Esophagus squamous epithelium (tissue), 4 donors: ENCODE data around the gene TFF2.

Source experiments
- POLR2A ChIP-seq, 4 donors: fragments of 450-650 bp; IDR thresholded peaks; one replicate each; pipeline ENCODE4 v1.6.1; 2017; ENCODE audit warnings: antibody characterized with exemption in 4 of 4, mild to moderate bottlenecking in 4 of 4, moderate library complexity in 3 of 4
- TF ChIP-seq, protein P1 (sequence below), 6 experiments: fragments of 450-650 bp in 4 of 6; fragments of 200-600 bp in 2 of 6; sonication (generic) in 2 of 6; IDR thresholded peaks; one replicate each; pipeline ENCODE4 v1.5.1; 2016 to 2019; ENCODE audit warnings: antibody characterized with exemption in 6 of 6, mild to moderate bottlenecking in 4 of 6, moderate library complexity in 4 of 6

GRCh38 chr21:42356046-42356445, 5.3 kb upstream of the TFF2 start:
- no peak for TF ChIP-seq POLR2A (IDR thresholded peaks at IDR 0.05)
- TF ChIP-seq, protein P1, sequence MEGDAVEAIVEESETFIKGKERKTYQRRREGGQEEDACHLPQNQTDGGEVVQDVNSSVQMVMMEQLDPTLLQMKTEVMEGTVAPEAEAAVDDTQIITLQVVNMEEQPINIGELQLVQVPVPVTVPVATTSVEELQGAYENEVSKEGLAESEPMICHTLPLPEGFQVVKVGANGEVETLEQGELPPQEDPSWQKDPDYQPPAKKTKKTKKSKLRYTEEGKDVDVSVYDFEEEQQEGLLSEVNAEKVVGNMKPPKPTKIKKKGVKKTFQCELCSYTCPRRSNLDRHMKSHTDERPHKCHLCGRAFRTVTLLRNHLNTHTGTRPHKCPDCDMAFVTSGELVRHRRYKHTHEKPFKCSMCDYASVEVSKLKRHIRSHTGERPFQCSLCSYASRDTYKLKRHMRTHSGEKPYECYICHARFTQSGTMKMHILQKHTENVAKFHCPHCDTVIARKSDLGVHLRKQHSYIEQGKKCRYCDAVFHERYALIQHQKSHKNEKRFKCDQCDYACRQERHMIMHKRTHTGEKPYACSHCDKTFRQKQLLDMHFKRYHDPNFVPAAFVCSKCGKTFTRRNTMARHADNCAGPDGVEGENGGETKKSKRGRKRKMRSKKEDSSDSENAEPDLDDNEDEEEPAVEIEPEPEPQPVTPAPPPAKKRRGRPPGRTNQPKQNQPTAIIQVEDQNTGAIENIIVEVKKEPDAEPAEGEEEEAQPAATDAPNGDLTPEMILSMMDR (IDR thresholded peaks at IDR 0.05), result no peak
